SK-N-SH (cell line): ENCODE results near the gene STK17B. TPM values are rescaled to one million over a fixed set of nuclear protein-coding genes. Genes with fewer than 3 reads are reported as not detected.

ENCODE experiments used
- CTCF ChIA-PET: fragments of 300-600, 350-600 bp; formaldehyde crosslinking; extraction: SDS; loops from one replicate; lab custom pipeline; 2021; lab: Yijun Ruan, JAX
- POLR2A ChIA-PET: fragments of 350-600 bp; sonication (Branson Sonifier 250); formaldehyde crosslinking; extraction: SDS; loops from one replicate; lab custom pipeline; 2020; ENCODE audit warnings: antibody characterized with exemption, inconsistent platforms; lab: Yijun Ruan, JAX
- DNase-seq: peaks from one replicate; pipeline ENCODE4 v3.0.0; 2012
- H2AFZ ChIP-seq: fragments of 200-600 bp; sonication (generic); 2 replicates; pipeline ENCODE4 v1.8.1; 2016; ENCODE audit warnings: antibody characterized with exemption, mild to moderate bottlenecking, low read depth
- H3F3A ChIP-seq: fragments of 200-600 bp; sonication (generic); replicated peaks from 2 replicates; pipeline ENCODE3; 2016; ENCODE audit warnings: antibody characterized with exemption, mild to moderate bottlenecking; ENCODE audit not compliant: insufficient read depth
- H3K27ac ChIP-seq, 2 experiments: fragments of 200-500 bp in 1 of 2; fragments of 200-600 bp in 1 of 2; sonication (Bioruptor generic) in 1 of 2; sonication (generic), shearing (Covaris generic) in 1 of 2; 2 replicates each; pipeline versions ENCODE4 v1.5.1 to v1.6.1; 2014 to 2016; ENCODE audit warnings: low read depth in 2 of 2, inconsistent platforms in 1 of 2, low read length in 1 of 2, mild to moderate bottlenecking in 1 of 2, mixed read lengths in 1 of 2
- H3K27me3 ChIP-seq: fragments of 200-600 bp; sonication (generic), shearing (Covaris generic); 2 replicates; pipeline ENCODE4 v1.6.1; 2016; ENCODE audit warnings: mixed run types; ENCODE audit not compliant: insufficient read depth
- H3K36me3 ChIP-seq, 2 experiments: fragments of 200-500 bp in 1 of 2; fragments of 200-600 bp in 1 of 2; sonication (Bioruptor generic) in 1 of 2; sonication (generic) in 1 of 2; replicated peaks in 1 of 2; 2 replicates each; pipeline versions ENCODE3 to v1.5.1; 2014 to 2016; ENCODE audit warnings: low read length in 1 of 2, mild to moderate bottlenecking in 1 of 2; ENCODE audit not compliant: insufficient read depth in 2 of 2, control insufficient read depth in 1 of 2
- H3K4me1 ChIP-seq, 2 experiments: fragments of 200-500 bp in 1 of 2; fragments of 200-600 bp in 1 of 2; sonication (Bioruptor generic) in 1 of 2; sonication (generic), shearing (Covaris generic) in 1 of 2; 2 replicates each; pipeline versions ENCODE4 v1.5.1 to v1.6.1; 2014 to 2016; ENCODE audit warnings: low read depth in 1 of 2, low read length in 1 of 2, mixed run types in 1 of 2; ENCODE audit not compliant: insufficient read depth in 2 of 2, control insufficient read depth in 1 of 2
- H3K4me2 ChIP-seq: fragments of 200-600 bp; sonication (generic), shearing (Covaris generic); 2 replicates; pipeline ENCODE4 v1.6.1; 2017; ENCODE audit warnings: mixed run types
- H3K4me3 ChIP-seq, 2 experiments: fragments of 200-500 bp in 1 of 2; fragments of 200-600 bp in 1 of 2; sonication (Bioruptor generic) in 1 of 2; sonication (generic), shearing (Covaris generic) in 1 of 2; 2 replicates each; pipeline versions ENCODE4 v1.5.1 to v1.8.1; 2014 to 2016; ENCODE audit warnings: low read depth in 2 of 2, inconsistent platforms in 1 of 2, low read length in 1 of 2, mild to moderate bottlenecking in 1 of 2, mixed read lengths in 1 of 2, moderate library complexity in 1 of 2
- H3K79me2 ChIP-seq: fragments of 200-600 bp; sonication (generic); 2 replicates; pipeline ENCODE4 v1.8.1; 2017; ENCODE audit warnings: mild to moderate bottlenecking; ENCODE audit not compliant: insufficient read depth
- H3K9ac ChIP-seq: fragments of 200-600 bp; sonication (generic); 2 replicates; pipeline ENCODE4 v1.6.1; 2017; ENCODE audit warnings: mixed run types
- H3K9me2 ChIP-seq: fragments of 200-600 bp; sonication (generic); 2 replicates; pipeline ENCODE4 v1.6.1; 2017; ENCODE audit warnings: mixed run types
- H3K9me3 ChIP-seq: fragments of 200-600 bp; sonication (generic); 2 replicates; pipeline ENCODE4 v1.6.1; 2017; ENCODE audit warnings: mixed run types, mild to moderate bottlenecking, moderate library complexity
- H4K20me1 ChIP-seq: fragments of 200-600 bp; sonication (generic); 2 replicates; pipeline ENCODE4 v1.6.1; 2017; ENCODE audit warnings: mild to moderate bottlenecking, mixed run types; ENCODE audit not compliant: insufficient read depth
- GATA2 ChIP-seq: sonication (generic); formaldehyde crosslinking; IDR thresholded peaks from 2 replicates; pipeline ENCODE4 v1.5.0; 2020; ENCODE audit warnings: mild to moderate bottlenecking, missing genetic modification reagents
- MAX ChIP-seq: IDR thresholded peaks from 2 replicates; pipeline ENCODE4 v1.4.0; 2012; ENCODE audit warnings: low read depth
- NRF1 ChIP-seq: IDR thresholded peaks from 2 replicates; pipeline ENCODE4 v1.6.1; 2012; ENCODE audit warnings: low read depth, mild to moderate bottlenecking, low read length
- PBX3 ChIP-seq: IDR thresholded peaks from 2 replicates; pipeline ENCODE4; 2012
- RCOR1 ChIP-seq: fragments of 150-350 bp; IDR thresholded peaks from 2 replicates; pipeline ENCODE4 v1.6.1; 2017; ENCODE audit warnings: antibody characterized with exemption, low read length
- REST ChIP-seq: IDR thresholded peaks from 2 replicates; pipeline ENCODE4 v1.6.1; 2012; ENCODE audit warnings: mild to moderate bottlenecking, low read depth, low read length, moderate library complexity
- ZBTB33 ChIP-seq: IDR thresholded peaks from 2 replicates; pipeline ENCODE4 v1.4.0; 2012; ENCODE audit warnings: low read depth, borderline replicate concordance
- whole genome bisulfite sequencing: methylation state at CpG from one replicate; pipeline ENCODE4 v1.1.6; 2017; ENCODE audit warnings: low lambda C conversion rate; 5-methylcytosine and 5-hydroxymethylcytosine counted together
- polyA plus RNA-seq, 3 experiments: library from polyadenylated mRNA; depleted of rRNA; stranded (reverse); fragments of >200 nt; gene quantifications; 2 replicates each; pipeline ENCODE4 v1.2.3, GENCODE V29; 2012

The STK17B gene
- polyA plus RNA-seq, 1 of the 3 experiments (the other 2 are of a cell fraction), result 5.1 TPM

- no peak for TF ChIP-seq ZBTB33
- TF ChIP-seq MAX, result no peak
- no peak for TF ChIP-seq REST
- TF ChIP-seq NRF1, result no peak
- no peak for TF ChIP-seq GATA2
These were observed 33.8 kb upstream of the STK17B start (continued) for GRCh38 chr2:196205011-196205766.

GRCh38 chr2:196201229-196202009, 30.0 kb upstream of the STK17B start:
- Histone ChIP-seq H3K36me3 (peaks cover 2 to 88% of the 10 kb centered on the region in 2 experiments), H3K4me2 (no peak overlapping the region), H3K4me3 (no peak overlapping the region), H3K27ac (no peak overlapping the region), H2AFZ (no peak overlapping the region), H3K79me2 (no peaks in the 10 kb centered on the region; the same call in 1 of the 2 replicates), H3K4me1 (peaks cover 0 to 3% of the 10 kb centered on the region in 2 experiments), H3F3A (peaks cover 18% of the 10 kb centered on the region), H3K9me2 (no peaks in the 10 kb centered on the region), H3K9ac (no peak overlapping the region), H4K20me1 (no peaks in the 10 kb centered on the region), H3K27me3 (no peaks in the 10 kb centered on the region), H3K9me3 (no peaks in the 10 kb centered on the region)
- 83% methylated on average over 5 of the region's 5 CpGs for WGBS
- DNase-seq, result no peak
- CTCF ChIA-PET, result interaction anchor here (0.9 to 1.0 kb wide), 2 partner anchors 15 to 123 kb away, joined by 3 read pairs; no protein-coding TSS in a partner anchor
- POLR2A ChIA-PET, result no interaction called here
- TF ChIP-seq RCOR1 (no peak), PBX3 (no peak)
